WTC11 (cell line): ENCODE results near the gene JAKMIP1. TPM values are rescaled to one million over a fixed set of nuclear protein-coding genes. Genes with fewer than 3 reads are reported as not detected.

ENCODE experiments used
- ATAC-seq: fragments of 200-7000 bp; cut with Tn5 transposase; 2 replicates; pipeline ENCODE4 v1.10.0; 2021; ENCODE audit warnings: mild to moderate bottlenecking, moderate library complexity
- CTCF ChIA-PET: fragments of 300-600 bp; sonication (Branson Sonifier 250); formaldehyde crosslinking; loops from one replicate; lab custom pipeline; 2021; ENCODE audit warnings: antibody characterized with exemption; lab: Charles Lee
- POLR2A ChIA-PET: fragments of 350-600 bp; sonication (Branson Sonifier 250); formaldehyde crosslinking; loops from one replicate; lab custom pipeline; 2021; ENCODE audit warnings: antibody characterized with exemption; lab: Charles Lee
- DNase-seq: peaks from one replicate; pipeline ENCODE4 v3.0.0; 2021; ENCODE audit warnings: low spot score
- H3K27ac Mint-ChIP-seq: 2 replicates; pipeline ENCODE4 v1.8.0; 2021; ENCODE audit warnings: mixed read lengths
- H3K27me3 Mint-ChIP-seq: 2 replicates; pipeline ENCODE4 v1.8.0; 2021; ENCODE audit warnings: low read depth, mild to moderate bottlenecking, moderate library complexity, mixed read lengths
- H3K36me3 Mint-ChIP-seq: 2 replicates; pipeline ENCODE4 v1.8.0; 2021; ENCODE audit warnings: mixed read lengths
- H3K4me1 Mint-ChIP-seq: 2 replicates; pipeline ENCODE4 v1.8.0; 2022; ENCODE audit warnings: mixed read lengths
- H3K4me3 Mint-ChIP-seq: 2 replicates; pipeline ENCODE4 v1.8.0; 2021; ENCODE audit warnings: mild to moderate bottlenecking, moderate library complexity, mixed read lengths
- H3K9me3 Mint-ChIP-seq: 2 replicates; pipeline ENCODE4 v1.8.0; 2021; ENCODE audit warnings: mixed read lengths
- CREB1 ChIP-seq: sonication (generic); formaldehyde crosslinking; IDR thresholded peaks from 2 replicates; pipeline ENCODE4 v1.8.0; 2023; ENCODE audit warnings: mild to moderate bottlenecking, missing genetic modification reagents
- EMX1 ChIP-seq: fragments of 250-450 bp; sonication (Bioruptor Pico); IDR thresholded peaks from 2 replicates; pipeline ENCODE4 v1.8.0; 2021; ENCODE audit warnings: mild to moderate bottlenecking
- FOXJ3 ChIP-seq: sonication (generic); formaldehyde crosslinking; IDR thresholded peaks from 2 replicates; pipeline ENCODE4 v1.9.0; 2021; ENCODE audit warnings: missing genetic modification reagents, mild to moderate bottlenecking, borderline replicate concordance
- GABPB1 ChIP-seq: sonication (generic); formaldehyde crosslinking; IDR thresholded peaks from 2 replicates; pipeline ENCODE4 v1.8.1; 2023; ENCODE audit warnings: mild to moderate bottlenecking, missing genetic modification reagents
- JAZF1 ChIP-seq: fragments of 250-450 bp; sonication (Bioruptor Pico); IDR thresholded peaks from 2 replicates; pipeline ENCODE4 v1.9.0; 2021; ENCODE audit warnings: moderate library complexity, mild to moderate bottlenecking, inconsistent platforms
- JUN ChIP-seq: sonication (generic); formaldehyde crosslinking; IDR thresholded peaks from 2 replicates; pipeline ENCODE4 v1.8.0; 2023; ENCODE audit warnings: mild to moderate bottlenecking, missing genetic modification reagents
- NFATC4 ChIP-seq: fragments of 250-450 bp; sonication (Bioruptor Pico); IDR thresholded peaks from 2 replicates; pipeline ENCODE4 v1.9.0; 2021; ENCODE audit warnings: mild to moderate bottlenecking
- NFYB ChIP-seq: sonication (generic); formaldehyde crosslinking; conservative IDR thresholded peaks from 2 replicates; pipeline ENCODE4 v1.8.0; 2022; ENCODE audit warnings: low read depth, missing genetic modification reagents
- NR1H2 ChIP-seq: sonication (generic); formaldehyde crosslinking; IDR thresholded peaks from 2 replicates; pipeline ENCODE4 v1.9.0; 2021; ENCODE audit warnings: mild to moderate bottlenecking, moderate library complexity, missing genetic modification reagents
- OVOL2 ChIP-seq: fragments of 250-450 bp; sonication (Bioruptor Pico); IDR thresholded peaks from 2 replicates; pipeline ENCODE4 v1.9.0; 2021; ENCODE audit warnings: mild to moderate bottlenecking, borderline replicate concordance
- SMAD4 ChIP-seq: sonication (generic); formaldehyde crosslinking; IDR thresholded peaks from 2 replicates; pipeline ENCODE4 v1.8.0; 2022; ENCODE audit warnings: mild to moderate bottlenecking, missing genetic modification reagents
- SP1 ChIP-seq: sonication (generic); formaldehyde crosslinking; conservative IDR thresholded peaks from 2 replicates; pipeline ENCODE4 v1.8.1; 2022; ENCODE audit warnings: missing genetic modification reagents
- TEAD1 ChIP-seq: sonication (generic); formaldehyde crosslinking; IDR thresholded peaks from 2 replicates; pipeline ENCODE4 v1.8.0; 2022; ENCODE audit warnings: mild to moderate bottlenecking, missing genetic modification reagents
- ZNF263 ChIP-seq: sonication (generic); formaldehyde crosslinking; IDR thresholded peaks from 2 replicates; pipeline ENCODE4 v1.8.1; 2022; ENCODE audit warnings: low read depth, mild to moderate bottlenecking, moderate library complexity, missing genetic modification reagents
- ZNF671 ChIP-seq: fragments of 250-450 bp; sonication (Bioruptor Pico); IDR thresholded peaks from 2 replicates; pipeline ENCODE4 v1.8.0; 2021; ENCODE audit warnings: mild to moderate bottlenecking
- total RNA-seq: library from RNA; stranded (reverse); gene quantifications from 3 replicates; pipeline ENCODE4 v1.2.3, GENCODE V29; 2021
- TF ChIP-seq, protein P1 (sequence below): fragments of 250-450 bp; sonication (Bioruptor Pico); IDR thresholded peaks from 2 replicates; pipeline ENCODE4 v1.9.0; 2021; ENCODE audit warnings: mild to moderate bottlenecking
- TF ChIP-seq, protein P2 (sequence below): sonication (generic); formaldehyde crosslinking; IDR thresholded peaks from 2 replicates; pipeline ENCODE4 v1.8.1; 2023; ENCODE audit warnings: mild to moderate bottlenecking, missing genetic modification reagents, moderate library complexity
- TF ChIP-seq, protein P3 (sequence below): sonication (generic); formaldehyde crosslinking; IDR thresholded peaks from 2 replicates; pipeline ENCODE4 v1.8.1; 2022; ENCODE audit warnings: missing genetic modification reagents, borderline replicate concordance
- TF ChIP-seq, protein P4 (sequence below): sonication (generic); formaldehyde crosslinking; IDR thresholded peaks from 2 replicates; pipeline ENCODE4 v1.8.1; 2023; ENCODE audit warnings: mild to moderate bottlenecking, missing genetic modification reagents

Gene JAKMIP1
- total RNA-seq, 1 experiment from 2014 or later: 4.0 TPM

DNA sequence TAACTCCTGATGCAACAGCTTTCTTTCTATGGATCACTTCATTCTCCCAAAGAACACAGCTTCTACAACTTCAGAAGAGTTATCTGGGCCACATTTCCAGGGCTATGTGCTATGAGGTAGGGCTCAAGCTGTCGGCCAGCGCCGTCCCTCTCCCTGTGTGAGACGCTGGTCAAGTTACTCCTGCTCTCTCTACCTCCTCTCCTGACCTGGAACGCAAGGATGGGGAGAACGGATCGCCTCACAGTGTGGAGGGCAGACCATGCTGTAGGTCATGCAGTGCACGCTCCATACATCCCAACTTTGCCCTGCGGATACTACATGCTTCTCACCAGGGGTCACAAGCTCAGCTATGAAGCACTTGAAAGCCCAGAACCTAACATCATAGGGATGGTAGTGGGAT, 42.4 kb downstream of the JAKMIP1 start (continued):
- TF ChIP-seq, protein P1, sequence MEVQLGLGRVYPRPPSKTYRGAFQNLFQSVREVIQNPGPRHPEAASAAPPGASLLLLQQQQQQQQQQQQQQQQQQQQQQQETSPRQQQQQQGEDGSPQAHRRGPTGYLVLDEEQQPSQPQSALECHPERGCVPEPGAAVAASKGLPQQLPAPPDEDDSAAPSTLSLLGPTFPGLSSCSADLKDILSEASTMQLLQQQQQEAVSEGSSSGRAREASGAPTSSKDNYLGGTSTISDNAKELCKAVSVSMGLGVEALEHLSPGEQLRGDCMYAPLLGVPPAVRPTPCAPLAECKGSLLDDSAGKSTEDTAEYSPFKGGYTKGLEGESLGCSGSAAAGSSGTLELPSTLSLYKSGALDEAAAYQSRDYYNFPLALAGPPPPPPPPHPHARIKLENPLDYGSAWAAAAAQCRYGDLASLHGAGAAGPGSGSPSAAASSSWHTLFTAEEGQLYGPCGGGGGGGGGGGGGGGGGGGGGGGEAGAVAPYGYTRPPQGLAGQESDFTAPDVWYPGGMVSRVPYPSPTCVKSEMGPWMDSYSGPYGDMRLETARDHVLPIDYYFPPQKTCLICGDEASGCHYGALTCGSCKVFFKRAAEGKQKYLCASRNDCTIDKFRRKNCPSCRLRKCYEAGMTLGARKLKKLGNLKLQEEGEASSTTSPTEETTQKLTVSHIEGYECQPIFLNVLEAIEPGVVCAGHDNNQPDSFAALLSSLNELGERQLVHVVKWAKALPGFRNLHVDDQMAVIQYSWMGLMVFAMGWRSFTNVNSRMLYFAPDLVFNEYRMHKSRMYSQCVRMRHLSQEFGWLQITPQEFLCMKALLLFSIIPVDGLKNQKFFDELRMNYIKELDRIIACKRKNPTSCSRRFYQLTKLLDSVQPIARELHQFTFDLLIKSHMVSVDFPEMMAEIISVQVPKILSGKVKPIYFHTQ (CRISPR knock-in tag): no peak
- TF ChIP-seq SMAD4 (CRISPR knock-in tag) (no peak), JAZF1 (CRISPR knock-in tag) (no peak), TEAD1 (CRISPR knock-in tag) (no peak)

DNA sequence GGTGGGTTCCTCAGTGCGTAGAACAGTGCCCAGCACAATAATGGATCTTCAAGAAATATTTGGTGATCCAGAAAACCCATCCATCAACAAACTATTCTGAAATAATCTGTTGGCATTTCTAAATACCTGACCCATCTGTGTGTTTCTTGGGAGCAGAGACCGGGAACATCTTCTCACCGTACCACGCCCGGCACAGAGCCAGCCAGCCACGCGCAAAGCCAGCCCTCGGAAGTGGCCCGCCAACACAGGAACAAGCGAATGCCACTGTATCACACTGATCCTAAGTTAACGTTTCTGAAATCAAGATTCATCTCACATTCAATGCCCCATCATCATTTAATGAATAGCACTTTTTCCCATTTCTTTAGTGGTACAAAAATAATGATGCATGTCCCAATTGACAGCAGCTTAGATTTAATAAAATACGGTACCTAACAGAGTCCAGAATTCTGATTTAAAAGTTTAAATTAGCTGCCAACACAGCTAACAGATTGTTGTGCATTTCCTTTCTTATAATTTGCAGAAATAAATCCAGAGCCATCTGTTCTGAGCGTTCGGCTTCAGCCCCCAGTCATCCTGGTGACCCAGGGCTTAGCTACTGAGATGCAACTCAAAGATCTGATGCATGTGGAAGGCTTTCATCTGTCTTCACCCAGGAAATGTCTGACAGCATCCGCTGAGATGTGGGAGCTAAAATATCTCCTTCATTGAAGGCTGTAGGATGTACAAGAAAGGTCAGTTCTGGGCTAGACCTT, 44.2 kb downstream of the JAKMIP1 start:
- H3K9me3 Mint-ChIP-seq: no peaks in the 10 kb centered on the region
- TF ChIP-seq GABPB1 (CRISPR knock-in tag): no peak
- TF ChIP-seq OVOL2 (CRISPR knock-in tag): no peak
- no peak for TF ChIP-seq FOXJ3 (CRISPR knock-in tag)
- TF ChIP-seq SMAD4 (CRISPR knock-in tag): no peak
- TF ChIP-seq, protein P2, sequence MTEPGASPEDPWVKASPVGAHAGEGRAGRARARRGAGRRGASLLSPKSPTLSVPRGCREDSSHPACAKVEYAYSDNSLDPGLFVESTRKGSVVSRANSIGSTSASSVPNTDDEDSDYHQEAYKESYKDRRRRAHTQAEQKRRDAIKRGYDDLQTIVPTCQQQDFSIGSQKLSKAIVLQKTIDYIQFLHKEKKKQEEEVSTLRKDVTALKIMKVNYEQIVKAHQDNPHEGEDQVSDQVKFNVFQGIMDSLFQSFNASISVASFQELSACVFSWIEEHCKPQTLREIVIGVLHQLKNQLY (CRISPR knock-in tag): no peak
- no peak for TF ChIP-seq SP1
- TF ChIP-seq, protein P3, sequence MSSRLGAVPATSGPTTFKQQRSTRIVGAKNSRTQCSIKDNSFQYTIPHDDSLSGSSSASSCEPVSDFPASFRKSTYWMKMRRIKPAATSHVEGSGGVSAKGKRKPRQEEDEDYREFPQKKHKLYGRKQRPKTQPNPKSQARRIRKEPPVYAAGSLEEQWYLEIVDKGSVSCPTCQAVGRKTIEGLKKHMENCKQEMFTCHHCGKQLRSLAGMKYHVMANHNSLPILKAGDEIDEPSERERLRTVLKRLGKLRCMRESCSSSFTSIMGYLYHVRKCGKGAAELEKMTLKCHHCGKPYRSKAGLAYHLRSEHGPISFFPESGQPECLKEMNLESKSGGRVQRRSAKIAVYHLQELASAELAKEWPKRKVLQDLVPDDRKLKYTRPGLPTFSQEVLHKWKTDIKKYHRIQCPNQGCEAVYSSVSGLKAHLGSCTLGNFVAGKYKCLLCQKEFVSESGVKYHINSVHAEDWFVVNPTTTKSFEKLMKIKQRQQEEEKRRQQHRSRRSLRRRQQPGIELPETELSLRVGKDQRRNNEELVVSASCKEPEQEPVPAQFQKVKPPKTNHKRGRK (CRISPR knock-in tag): no peak
- TF ChIP-seq NFYB (CRISPR knock-in tag): no peak
- TF ChIP-seq CREB1 (CRISPR knock-in tag): no peak
- no peak for TF ChIP-seq NR1H2 (CRISPR knock-in tag)
- no peak for TF ChIP-seq JUN
- TF ChIP-seq EMX1 (CRISPR knock-in tag): no peak
- no peak for TF ChIP-seq ZNF263 (CRISPR knock-in tag)
- no peak for TF ChIP-seq ZNF671 (CRISPR knock-in tag)
- TF ChIP-seq, protein P4, sequence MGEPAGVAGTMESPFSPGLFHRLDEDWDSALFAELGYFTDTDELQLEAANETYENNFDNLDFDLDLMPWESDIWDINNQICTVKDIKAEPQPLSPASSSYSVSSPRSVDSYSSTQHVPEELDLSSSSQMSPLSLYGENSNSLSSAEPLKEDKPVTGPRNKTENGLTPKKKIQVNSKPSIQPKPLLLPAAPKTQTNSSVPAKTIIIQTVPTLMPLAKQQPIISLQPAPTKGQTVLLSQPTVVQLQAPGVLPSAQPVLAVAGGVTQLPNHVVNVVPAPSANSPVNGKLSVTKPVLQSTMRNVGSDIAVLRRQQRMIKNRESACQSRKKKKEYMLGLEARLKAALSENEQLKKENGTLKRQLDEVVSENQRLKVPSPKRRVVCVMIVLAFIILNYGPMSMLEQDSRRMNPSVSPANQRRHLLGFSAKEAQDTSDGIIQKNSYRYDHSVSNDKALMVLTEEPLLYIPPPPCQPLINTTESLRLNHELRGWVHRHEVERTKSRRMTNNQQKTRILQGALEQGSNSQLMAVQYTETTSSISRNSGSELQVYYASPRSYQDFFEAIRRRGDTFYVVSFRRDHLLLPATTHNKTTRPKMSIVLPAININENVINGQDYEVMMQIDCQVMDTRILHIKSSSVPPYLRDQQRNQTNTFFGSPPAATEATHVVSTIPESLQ (CRISPR knock-in tag): no peak
- no peak for TF ChIP-seq NFATC4 (CRISPR knock-in tag)

More for the DNA sequence above, 44.2 kb downstream of the JAKMIP1 start:
- H3K27me3 Mint-ChIP-seq: no peaks in the 10 kb centered on the region
- H3K36me3 Mint-ChIP-seq: no peaks in the 10 kb centered on the region
- H3K4me1 Mint-ChIP-seq: peaks cover 27% of the 10 kb centered on the region
- ATAC-seq (no peak), DNase-seq (no peak)
- H3K27ac Mint-ChIP-seq: no peak overlapping the region
- H3K4me3 Mint-ChIP-seq: no peak overlapping the region; the same call in 1 of the 2 replicates
- ChIA-PET POLR2A (no interaction called here), CTCF (interaction anchor here (0.6 to 3.2 kb wide), 7 partner anchors 13 to 635 kb away, joined by 3 to 9 read pairs (median 4); no protein-coding TSS in a partner anchor)
